Stimulated activated CD8-positive, alpha-beta memory T cell treated with anti-CD3 and anti-CD28 coated beads, Interleukin-7, amount 100 ng/mL, for 24 hours (primary cell): ENCODE measurements around the gene SNRPD2.

Source experiments
- DNase-seq: peaks from one replicate; pipeline ENCODE4 v3.0.0-alpha.2; 2020; ENCODE audit warnings: low read depth

Gene SNRPD2

GRCh38 chr19:45655073-45655472 lies 36.7 kb downstream of the SNRPD2 start:
- DNase-seq = no peak

GRCh38 chr19:45653634-45654033 lies 38.1 kb downstream of the SNRPD2 start:
- DNase-seq = no peak

DNA sequence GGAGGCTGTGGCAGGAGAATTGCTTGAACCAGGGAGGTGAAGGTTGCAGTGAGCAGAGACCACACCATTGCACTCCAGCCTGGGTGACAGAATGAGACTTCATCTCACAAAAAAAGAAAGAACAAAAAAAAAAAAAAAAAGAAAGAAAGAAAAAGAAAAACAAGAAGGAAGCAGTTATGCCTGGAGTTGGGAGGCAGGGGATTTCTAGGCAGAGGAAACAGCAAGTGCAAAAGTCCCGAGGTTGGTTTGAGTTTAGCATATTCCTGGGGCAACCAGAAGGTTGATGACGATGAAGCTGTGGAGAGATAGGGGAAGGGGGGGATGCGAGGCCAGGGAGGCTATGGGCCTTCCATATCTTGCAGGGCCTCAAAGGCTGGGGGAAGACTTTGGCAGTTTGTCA lies 41.0 kb downstream of the SNRPD2 start:
- DNase-seq = no peak

- DNase-seq = no peak
Measured at GRCh38 chr19:45646345-45646698, 45.4 kb downstream of the SNRPD2 start.

GRCh38 chr19:45645631-45646344 lies 46.0 kb downstream of the SNRPD2 start:
- DNase-seq = peak; percentile 53

DNA sequence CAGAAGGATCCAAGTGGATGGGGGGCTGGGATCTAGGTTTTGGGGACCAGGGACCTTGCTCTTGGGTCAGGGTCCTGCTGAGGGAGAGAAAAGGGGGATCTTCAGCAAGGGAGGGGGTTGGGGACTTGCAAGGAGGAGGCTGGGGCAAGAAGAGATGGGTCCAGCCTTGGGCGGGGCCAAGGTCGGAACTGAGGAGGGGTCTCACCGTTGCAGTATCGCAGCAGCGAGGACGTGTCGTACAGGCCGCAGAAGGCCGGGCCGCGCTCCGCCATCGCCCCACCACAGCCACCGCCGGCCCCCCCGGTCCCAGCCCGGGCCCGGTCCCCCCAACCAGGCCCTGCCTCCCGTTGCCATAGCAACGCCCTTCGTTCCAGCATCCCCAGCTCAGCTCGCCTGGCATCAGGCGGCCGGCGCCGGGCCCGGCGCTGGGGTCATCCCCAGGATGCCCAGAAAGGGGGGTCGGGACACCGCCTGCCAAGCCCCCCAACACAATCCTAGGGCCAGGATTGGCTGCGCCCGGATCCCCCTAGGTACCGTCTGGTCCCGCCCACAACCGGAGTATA lies 46.6 kb downstream of the SNRPD2 start:
- DNase-seq = no peak

DNA sequence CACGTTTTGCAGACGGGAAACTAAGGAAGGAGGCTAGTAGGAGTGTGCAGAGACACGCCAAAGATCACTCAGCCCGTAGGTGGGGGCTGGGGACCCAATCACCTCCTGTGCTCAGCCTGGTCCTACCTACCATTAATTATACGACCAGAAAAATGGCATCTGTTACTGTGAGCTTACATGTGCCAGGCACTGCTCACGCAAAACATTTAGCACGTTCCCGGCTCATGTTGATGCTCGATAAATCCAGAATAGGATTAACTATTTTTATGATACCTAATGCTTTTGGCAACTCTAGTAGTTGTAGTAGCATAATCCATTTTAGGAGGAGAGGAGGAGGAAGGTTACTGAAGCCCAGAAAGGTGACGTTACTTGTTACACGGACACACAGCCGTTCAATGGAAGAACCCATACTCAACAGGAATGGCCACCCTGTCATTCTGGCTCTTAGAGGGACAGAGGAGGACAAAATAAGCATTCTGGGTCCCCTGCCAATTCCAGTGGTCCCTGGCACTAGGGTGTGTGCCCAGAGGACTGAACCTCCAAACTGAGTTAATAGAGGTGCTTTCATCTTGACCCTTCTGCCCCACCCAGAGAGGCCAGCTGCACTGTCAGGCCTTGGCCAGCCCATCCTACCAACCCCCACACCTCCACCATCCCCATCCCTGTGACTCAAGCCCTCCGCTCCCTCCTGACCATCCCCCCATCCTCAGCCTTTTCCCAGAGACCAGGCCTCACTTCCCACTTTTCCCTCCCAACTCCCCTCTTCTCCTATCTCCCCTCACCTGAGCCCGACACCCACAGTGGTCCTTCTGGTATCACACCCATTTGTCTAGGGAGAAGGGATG lies 47.6 kb downstream of the SNRPD2 start:
- DNase-seq = no peak

DNA sequence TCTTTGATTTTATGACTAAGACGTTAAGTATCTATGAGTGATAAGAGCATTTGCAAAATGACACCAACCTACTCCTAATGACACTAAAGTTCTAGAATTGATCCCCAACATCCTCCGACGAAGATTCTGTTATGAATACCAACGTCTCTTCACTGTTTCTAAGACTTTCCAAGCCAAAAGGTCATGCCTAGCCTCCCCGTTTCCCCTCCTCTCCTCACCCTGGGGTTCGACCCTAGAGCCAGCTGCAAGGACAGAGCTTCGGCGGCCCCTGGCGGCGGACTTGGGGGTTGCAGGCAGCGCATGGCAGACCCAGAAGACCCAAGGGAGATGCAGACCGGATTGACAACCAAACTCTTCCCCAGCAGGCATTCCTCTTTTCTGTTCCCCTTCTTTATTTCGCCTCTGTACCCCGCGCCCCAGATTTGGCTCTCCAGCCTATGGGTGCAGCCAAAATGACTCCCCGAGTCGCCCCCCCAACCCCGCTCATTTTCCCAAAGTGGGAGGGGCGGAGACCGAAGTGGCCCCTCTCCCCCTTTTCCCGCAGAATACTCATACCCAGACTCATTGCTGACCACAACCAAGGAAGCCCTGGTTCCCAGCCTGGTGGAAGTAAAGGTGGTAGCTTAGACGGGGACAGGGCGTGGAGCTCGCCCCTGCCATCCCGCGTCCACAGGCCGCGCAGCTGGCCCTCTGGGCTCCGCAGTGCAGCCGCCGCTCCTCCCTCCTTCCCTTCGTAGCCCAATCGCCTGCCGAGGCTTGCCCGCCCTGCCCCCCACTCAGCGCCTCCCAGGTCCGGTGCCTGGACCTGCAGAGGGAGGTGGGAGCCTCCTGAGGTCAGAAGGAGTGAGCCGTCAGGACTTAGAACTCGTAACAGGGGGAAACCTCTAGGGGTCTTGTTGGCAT lies 48.5 kb downstream of the SNRPD2 start:
- peak; percentile 87 for DNase-seq

DNA sequence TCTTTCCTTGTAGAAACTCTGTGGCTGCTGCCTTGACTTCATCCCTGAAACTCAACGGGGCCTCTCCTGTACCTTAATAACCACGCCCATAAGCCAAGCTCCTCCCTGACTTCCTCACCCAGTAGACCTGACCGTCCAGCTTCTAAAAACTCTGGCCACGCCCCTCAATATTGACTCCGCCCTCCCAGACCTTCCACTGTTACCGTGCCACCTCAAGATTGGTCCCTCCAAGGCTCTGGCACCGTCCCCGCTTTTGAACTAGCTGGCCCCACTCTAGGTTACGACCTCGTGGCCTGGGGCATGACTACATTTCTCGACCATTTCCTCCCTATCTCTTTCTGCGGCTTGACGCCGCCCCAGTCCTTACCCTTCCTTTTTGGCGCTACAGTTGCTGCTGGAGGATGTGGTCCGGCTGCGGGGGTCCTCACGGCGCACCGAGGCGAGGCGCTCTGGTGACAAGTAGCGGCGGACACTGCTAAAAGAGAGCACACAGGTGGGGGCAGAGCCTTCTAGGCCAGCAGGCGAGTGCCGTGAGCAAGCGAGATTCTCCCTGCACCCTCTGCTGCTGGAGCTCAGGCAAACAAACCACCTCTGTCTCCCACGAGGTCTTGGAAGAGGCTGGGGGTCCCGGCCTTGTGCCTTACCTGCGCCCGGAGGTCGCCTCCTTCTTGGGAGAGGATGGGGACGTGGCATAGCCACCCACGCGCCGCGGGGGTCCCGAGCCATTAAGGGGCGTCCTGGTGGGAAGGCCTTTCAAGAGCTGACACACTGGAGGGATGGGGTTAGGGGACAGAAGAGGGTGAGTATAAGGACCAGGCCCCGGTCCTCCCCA lies 50.3 kb downstream of the SNRPD2 start:
- peak; percentile 72 for DNase-seq

DNA sequence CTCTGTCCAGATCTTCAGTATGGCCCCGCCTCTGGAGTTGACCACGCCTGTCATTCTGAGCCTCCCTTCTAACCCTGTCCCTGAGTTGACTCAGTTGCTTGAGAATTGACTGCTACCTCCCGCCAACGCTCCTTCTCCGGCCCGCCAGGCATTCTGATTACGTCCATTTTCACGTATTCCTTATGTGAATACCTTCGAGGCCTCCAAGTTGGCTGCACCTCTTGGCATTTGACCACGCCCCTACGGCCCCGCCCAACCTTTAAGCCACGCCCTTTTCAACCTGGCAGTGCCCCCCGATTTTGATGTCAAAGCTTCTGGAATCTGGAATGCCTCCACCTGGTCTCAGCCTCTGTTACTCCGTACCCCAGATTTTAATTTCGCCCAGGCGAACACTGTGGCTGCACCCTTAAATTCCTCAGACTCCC lies 50.9 kb downstream of the SNRPD2 start:
- peak; percentile 43 for DNase-seq

GRCh38 chr19:45638930-45639729 lies 52.6 kb downstream of the SNRPD2 start, which contains the start of gene EML2:
Gene EML2 (minus strand): TSS chr19:45639397. CDS start chr19:45639376, 21 bp downstream.
- DNase-seq = peak; percentile 18

GRCh38 chr19:45637890-45638667 lies 53.7 kb downstream of the SNRPD2 start:
- DNase-seq = no peak
